ENCODE measurements around the gene UBA1.

UBA1 gene

DNA sequence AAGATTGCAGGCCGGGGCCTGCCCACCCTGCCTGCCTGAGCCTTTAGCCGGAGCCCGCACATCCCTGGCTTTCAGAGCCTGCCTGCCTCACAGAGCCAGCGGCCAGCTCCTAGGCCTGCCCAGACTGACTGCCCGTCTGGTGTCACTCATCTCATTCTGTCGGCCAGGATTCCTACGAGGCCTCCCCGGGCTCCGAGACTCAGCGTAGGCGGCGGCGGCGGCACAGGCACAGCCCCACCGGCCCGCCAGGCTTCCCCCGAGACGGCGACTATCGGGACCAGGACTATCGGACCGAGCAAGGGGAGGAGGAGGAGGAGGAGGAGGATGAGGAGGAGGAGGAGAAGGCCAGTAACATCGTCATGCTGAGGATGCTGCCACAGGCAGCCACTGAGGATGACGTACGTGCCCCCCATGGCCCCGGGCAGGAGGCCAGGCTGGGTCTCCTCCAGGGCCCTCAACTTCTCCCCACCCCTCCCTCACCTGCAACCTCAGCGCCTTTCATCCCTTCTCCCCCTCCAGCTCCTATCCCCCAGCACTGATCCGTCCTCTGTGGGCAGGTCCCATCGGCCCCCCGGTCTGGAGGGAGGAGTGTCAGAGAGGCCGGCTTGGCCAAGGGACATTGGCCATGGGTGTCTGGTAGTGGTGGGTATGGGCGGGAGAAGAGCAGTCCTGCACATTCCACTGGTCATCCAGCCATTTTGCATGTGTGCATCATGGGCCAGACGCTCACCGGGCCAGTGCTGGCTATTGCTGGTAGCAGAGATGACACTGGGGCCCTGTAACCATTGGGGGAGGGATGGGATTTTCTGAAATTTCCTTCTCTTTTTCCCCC is 22.6 kb upstream of the UBA1 start:
- no peak for DNase-seq

DNA sequence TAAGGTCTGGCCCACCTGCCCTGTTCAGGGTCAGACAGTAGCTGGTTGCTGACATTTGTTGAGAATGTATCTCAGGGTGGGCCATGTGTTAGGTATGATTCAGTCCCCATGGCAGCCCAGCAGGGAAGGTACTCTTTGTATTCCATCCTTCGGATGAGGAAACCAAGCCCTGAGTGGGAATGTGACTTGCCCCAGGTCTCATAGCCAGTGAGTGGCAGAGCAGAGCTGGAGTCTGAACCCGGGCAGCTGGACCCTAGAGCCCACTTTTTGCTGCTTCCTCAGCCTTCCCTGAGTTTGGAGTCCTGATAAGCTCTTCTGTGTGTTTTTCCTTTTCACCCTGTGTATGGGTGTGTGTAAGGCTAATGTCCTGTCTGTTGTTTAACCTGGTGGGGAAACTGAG is 21.6 kb upstream of the UBA1 start:
- no peak for DNase-seq

DNA sequence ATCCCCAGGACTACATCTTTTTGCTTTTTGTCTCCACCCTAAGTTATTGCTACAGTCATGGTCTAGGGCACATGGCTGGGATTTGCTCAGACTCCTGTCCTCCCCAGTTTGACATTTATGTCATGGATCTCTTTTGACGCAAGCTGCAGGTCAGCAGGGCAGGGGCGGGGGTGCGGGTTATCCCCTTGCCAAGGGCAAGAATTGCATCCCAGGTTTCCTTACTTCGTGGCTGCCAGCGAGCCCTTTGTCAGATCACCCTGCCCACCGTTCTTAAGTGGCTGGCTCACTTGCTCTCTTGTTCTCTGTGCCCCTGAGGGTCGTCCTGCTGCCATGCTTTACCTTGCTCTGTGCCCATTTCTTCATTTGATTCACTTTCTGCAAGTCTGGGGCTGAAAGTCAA is 21.1 kb upstream of the UBA1 start:
- DNase-seq: no peak

DNA sequence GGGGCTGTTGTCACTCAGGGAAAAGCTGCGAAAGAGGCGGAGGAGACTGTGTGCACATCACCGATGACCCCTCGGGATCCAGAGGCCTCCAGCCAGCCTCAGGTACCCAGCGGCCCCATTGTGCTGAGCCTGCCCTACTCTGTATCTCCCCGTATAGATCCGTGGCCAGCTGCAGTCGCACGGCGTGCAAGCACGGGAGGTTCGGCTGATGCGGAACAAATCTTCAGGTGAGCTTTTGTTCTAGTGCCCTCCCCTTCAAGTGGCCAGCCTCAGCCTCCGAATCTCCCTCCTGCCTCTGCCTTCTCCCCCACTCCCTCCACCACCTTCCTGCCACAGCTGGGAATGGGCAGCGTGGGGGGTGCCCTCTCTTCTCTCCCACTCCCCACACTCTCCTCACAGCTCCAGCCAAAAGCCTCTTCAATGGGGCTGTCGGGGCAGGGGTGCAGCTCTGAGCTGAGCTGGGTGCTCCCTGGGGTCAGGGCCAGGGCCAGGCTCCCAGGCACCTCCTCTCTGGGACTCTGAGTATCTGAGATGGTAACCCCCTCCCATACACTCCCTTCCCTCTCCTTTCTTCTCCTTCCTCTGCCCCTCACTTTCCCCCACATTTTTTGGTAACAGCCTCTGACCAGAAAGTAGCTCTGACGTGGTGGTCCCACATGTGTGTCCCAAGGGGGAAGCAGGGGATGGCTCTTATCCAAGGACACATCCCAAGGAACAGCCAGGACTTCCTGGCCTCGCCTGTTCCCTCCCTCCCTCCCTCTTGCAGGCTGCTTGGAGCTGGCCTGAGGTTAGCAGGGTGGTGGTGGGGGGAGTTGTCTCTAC is 20.4 kb upstream of the UBA1 start:
- DNase-seq: no peak

DNA sequence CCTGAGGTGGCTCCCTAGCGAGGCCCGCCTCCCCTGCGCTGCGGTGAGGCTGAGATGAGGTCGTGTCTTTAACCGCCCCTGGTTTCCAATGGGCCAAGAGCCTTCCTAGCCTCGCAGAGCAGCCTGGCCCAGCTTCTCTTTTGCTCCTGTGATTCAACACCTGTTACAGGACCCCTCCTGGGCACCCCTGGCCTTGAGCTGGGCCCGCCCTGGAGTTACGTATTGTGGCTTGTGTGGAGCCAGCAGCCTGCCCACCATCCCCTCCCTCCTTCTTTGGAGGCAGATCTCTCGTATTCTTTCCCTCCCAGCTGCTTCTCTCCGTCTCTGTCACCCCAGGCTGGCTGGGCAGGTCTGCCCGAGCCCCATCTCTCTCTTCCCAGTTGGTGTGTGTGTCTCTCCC is 19.3 kb upstream of the UBA1 start:
- no peak for DNase-seq

DNA sequence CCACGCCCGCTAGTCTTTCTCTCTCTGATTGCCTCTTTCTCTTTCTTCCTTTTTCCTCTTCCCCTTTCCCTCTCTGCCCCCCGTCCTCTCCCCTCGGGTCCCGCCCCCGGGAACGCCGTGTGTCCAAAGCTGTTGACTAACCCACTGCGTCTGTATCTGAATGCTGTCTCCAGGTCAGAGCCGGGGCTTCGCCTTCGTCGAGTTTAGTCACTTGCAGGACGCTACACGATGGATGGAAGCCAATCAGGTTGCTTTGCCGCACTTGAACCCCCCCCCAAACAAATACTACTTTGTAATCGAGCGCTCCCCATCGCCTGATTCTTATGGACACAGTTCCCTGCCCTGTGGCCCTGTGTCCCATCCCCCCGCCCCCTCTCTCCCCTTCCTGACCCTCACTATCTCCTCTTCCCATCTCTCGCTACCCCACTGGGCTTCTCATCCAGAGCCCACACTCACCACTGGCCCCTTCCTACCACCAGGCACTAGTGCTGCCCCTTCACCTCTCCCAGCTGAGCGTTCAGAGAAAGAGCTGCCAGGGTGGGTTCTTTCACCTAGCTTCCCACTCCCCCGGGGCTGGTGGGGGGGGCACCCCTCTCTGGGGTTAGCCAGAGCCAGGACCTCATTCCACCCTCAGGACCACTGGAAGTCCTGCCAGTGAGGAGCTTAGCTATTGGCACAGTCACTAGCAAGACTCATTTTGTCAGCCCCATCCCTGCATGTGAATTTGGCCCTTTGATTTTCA is 18.6 kb upstream of the UBA1 start:
- DNase-seq: no peak

DNA sequence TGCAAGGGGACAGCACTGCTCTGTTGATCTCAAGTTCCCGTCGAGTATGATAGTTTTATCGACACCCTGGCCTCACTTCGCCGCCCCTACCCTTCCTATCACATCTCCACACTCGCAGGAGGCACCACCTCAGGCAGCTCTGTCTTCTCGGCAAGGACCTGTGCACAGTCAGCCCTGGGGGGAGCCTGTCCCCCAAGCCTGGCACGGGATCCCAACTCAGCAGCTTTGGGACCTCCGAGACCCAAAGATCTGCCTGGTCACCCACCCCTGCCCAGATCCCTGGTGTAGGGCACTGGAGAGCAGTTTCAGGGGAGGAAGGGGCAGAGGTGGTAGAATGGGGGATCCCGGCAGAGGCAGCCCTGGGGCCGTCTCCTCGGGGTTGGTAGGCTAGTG is 18.0 kb upstream of the UBA1 start:
- DNase-seq: no peak

DNA sequence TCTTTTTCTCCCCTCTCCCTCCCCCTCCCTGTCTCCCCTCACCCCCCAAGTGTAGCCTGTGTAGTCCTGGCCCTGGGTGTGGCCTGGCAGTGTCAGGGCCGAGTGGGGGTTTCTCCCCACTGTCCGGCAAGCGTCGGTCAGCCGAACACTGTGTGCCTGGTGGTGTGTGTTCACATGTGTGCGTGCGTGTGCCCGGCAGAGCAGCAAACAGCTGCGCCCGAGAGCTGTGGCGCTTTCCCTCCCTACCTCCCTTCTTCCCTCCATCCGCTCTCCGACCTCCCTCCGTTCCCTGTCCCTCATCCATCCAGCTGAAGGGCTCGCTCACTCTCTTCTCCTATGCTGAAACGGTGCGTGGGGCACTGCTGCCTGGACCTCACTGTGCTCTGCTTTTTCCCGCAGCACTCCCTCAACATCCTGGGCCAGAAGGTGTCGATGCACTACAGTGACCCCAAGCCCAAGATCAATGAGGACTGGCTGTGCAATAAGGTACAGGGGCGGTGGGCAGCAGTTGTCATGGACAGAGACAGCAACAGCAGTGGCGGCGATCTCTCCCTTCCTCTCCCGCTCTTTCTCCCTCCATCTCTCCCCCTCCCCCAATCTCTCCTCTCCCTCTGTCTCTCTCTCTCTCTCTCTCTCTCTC is 17.4 kb upstream of the UBA1 start:
- no peak for DNase-seq

DNA sequence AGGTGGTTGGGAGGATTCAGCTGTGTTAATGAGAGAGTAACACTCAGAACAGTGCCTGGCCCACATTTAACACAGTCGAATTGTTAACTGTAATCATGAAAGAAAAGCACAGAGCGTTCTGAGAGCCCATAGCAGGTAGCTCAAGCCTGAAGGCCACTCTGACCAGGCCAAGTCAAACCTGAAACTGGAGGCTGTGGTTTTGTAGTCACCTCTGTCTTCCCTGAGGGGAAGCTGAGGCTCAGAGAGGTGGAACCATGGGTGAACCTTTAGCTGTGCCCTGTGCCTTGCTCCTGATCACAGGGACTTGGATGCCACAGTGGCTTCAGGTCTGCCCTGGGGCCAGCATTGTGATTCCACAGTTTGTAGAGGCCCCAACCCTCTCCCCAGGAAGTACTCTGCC is 16.6 kb upstream of the UBA1 start:
- no peak for DNase-seq

DNA sequence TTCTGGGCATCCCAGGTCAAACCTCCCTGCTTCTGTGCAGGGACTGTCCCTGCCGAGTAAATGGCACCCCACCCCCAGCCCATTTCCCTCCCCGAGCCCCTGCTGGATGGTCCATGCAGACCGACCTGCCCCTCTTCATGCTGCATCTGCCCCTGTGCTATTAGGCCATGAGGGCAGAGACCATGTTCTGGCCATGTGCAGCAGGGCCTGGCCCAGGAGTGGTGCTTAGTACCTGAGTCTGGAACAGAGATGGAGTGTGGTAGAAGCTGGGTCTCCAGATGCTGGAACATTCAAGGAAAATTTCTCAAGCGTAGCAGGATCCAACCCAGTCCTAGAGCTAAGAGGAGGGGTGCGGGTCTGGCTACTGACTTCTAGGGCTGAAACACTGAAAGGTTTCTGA is 15.3 kb upstream of the UBA1 start:
- no peak for DNase-seq

DNA sequence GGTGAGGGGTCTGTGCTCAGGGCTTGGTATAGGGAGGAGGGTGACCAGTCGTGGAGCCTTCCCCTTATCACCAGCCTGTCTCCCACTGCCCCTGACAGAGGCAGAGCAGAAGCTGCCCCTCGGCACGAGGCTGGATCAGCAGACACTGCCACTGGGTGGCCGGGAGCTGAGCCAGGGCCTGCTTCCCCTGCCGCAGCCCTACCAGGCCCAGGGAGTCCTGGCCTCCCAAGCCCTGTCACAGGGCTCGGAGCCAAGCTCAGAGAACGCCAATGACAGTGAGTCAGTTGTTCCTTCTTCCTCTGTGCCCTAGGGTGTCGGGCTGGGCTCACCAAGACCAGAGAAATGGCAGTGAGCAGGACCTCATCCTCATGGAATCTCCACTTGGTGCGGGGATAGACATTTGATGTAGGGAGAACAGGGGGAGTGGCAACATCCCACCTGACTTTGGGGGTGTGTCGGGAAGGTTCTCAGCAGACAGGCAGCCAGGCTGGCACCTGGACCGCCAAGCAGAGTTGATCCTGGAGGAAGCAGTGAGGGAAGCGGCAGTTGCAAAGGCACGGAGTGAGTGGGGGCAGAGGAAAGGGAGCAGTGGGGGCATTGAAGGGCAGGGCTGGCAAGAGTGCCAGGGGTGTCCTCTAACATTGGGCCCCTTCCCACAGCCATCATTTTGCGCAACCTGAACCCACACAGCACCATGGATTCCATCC is 14.3 kb upstream of the UBA1 start:
- DNase-seq: no peak

DNA sequence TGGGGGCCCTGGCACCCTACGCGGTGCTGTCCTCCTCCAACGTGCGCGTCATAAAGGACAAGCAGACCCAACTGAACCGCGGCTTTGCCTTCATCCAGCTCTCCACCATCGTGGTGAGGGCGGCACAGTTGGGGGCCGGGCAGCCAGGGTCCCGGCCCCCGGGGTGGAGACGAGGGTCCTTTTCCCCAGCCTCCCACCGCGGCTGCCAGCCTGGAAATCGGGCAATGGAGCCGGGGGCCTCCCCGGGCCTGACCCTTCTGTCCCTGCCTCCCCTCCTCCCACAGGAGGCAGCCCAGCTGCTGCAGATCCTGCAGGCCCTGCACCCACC is 13.7 kb upstream of the UBA1 start:
- DNase-seq: no peak

DNA sequence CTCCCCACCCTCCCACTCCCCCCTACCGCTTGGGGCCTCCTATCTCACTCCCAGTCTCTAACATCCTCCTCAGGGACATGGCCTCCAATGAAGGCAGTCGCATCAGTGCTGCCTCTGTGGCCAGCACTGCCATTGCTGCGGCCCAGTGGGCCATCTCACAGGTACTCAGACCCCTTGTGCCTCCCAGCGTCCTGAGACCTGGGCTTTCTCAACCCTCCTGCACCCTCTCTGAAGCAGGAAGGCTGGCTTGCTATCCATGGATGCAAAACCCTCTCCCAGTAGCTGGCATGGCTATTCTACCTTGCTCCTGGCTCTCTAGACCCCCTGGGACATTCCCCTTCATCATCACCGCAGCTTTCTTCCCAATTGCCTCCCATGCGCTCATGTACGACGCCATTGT is 13.3 kb upstream of the UBA1 start:
- no peak for DNase-seq

DNA sequence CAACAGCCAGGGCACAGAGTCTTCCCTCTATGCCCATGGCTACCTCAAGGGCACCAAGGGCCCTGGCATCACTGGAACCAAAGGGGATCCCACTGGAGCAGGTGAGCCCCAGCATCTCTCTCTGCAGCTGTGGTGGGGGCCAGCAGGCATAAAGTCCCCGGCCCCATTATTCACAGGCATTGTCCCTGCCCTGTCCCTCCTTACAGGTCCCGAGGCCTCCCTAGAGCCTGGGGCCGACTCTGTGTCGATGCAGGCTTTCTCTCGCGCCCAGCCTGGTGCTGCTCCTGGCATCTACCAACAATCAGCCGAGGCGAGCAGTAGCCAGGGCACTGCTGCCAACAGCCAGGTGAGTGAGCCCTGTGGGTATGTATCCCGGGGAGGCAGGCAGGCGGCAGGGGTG is 12.3 kb upstream of the UBA1 start:
- no peak for DNase-seq

DNA sequence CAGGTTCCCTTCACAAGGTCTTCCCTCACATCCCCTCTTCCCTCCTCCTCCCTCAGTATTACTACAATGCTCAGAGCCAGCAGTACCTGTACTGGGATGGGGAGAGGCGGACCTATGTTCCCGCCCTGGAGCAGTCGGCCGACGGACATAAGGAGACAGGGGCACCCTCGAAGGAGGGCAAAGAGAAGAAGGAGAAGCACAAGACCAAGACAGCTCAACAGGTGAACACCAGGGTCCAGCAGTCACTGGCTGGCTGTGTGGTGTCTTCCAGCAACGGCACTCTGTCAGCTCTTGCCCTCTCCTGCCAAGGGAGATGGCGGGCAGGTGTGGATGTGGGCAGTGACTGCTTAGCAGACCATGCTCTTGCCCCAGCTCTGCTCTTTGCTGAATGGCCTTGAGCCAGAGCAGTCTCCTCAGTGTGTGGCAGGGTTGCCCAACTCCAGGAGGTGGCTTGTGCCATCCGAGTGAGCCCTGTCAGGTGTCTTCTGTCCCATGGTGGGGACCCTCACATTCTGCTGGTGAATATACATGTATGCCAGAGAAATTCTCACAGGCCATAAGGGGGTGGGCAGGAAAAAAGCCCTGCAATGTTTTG is 11.4 kb upstream of the UBA1 start:
- DNase-seq: no peak

DNA sequence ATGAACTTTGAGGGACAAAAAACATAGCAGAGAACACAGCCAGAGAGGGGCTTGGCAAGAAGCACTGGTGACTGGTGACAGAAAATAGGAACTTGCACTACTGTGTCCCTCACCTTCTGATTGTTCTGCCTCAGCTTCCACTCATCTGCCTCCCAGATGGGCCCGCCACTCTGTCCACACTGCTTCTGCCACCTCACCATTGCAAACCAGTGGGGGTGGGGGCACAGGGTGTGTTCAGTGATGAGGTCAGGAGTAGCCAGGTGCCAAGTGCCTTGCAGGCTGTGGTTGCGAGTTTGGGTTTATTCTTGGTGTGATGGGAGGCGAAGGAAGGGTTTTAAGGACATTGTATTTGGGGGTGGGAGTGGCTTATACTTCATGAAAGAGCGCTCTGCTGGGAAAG is 9.1 kb upstream of the UBA1 start:
- no peak for DNase-seq

DNA sequence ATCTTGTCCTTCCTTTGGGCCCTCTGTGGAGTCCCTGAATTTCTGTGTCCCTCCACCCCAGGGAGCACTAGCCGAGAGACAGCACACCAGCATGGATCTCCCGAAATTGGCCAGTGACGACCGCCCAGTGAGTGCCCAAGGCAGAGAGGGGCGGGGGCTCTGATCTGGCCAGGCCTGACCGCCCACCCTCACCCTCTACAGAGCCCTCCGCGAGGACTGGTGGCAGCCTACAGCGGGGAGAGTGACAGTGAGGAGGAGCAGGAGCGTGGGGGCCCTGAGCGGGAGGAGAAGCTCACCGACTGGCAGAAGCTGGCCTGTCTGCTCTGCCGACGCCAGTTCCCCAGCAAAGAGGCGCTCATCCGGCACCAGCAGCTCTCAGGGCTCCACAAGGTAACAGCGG is 8.4 kb upstream of the UBA1 start:
- DNase-seq: no peak

DNA sequence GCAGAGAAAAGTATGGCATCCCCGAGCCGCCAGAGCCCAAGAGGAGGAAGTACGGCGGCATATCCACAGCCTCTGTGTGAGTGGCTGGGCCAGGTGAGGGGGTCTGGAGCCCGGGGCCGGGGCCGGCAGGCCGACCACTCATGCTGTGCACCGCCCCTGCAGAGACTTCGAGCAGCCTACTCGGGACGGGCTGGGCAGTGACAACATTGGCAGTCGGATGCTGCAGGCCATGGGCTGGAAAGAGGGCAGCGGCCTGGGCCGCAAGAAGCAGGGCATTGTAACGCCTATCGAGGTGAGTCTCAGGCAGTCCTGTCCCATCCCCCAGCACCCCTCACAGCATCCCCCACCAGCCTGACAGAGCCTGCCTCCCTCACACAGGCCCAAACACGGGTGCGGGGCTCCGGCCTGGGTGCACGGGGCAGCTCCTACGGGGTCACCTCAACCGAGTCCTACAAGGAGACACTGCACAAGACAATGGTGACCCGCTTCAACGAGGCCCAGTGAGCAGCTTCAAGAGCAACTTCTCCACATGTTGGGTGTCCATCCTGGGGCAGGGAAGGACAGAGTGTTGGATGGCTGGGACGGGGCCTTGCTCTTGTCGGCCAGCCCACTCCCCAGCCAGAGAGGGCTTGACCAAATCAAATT is 7.4 kb upstream of the UBA1 start:
- no peak for DNase-seq

DNA sequence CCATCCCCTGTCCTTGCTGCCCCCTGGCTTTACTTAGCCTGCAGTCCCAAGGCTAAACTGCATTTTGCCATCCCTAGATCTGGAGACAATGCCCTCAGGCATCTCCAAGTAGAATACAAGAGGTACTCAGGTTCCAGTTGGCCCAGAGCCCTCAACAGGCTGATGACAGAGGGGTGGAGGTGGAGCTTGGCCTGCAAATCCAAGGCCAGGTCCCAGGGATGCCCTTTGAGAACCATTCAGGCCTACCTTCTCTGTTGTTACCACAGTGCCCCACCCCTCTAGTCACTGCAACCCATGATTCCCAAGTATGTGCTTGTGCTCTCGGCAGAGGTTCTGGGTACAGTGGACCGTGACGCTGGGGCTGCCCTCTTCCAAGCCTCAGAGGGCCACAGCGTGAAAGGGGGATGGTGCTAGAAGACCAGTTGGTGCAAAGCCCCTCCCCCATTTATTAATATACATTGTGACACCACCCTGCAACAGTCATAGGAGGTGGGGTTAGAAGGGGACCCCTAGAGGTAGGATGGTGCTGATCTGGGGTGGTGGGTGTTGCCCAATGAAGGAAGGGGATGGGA is 6.4 kb upstream of the UBA1 start:
- DNase-seq: no peak

DNA sequence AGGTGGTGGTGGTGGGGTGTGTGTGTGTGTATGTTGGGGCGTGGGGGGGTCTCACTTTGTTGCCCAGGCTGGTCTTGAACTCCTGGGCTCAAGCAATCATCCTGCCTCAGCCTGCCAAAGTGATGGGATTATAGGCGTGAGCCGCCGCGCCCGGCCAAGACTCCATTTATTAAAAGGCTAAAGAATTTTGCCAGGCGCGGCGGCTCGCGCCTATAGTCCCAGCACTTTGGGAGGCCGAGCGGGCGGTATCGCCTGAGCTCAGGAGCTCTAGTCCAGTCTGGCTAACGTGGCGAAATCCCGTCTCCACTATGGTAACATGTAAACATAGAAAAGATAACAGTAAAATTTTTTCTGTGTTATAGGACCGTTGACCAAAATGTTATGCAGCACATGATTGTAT is 3.7 kb upstream of the UBA1 start:
- DNase-seq: no peak
